ENCODE results near the gene BLM.

- no peak for TF ChIP-seq CTCF (IDR thresholded peaks at IDR 0.05; ENCODE audit: insufficient read depth, low read depth, low read length)
- TF ChIP-seq EZH2 (IDR thresholded peaks at IDR 0.05; ENCODE audit: insufficient read depth, low read length), result no peak
Measured at GRCh38 chr15:90817117-90818057, 100.2 kb downstream of the BLM start.

Data from astrocyte (in vitro differentiated cells and primary cell).